DND-41 (cell line): ENCODE measurements around the gene PINLYP.

Experiments
- ATAC-seq: fragments of 200-7000 bp; cut with Tn5 transposase; 3 replicates; pipeline ENCODE4 v1.9.1; 2021; ENCODE audit warnings: low read depth; ENCODE audit not compliant: insufficient read depth
- DNase-seq: peaks from one replicate; pipeline ENCODE4 v3.0.0-alpha.2; 2020
- H2AFZ ChIP-seq: 2 replicates; pipeline ENCODE4 v1.6.0; 2012; ENCODE audit warnings: low read depth, low read length
- H3K27ac ChIP-seq: 2 replicates; pipeline ENCODE4 v1.5.1; 2012; ENCODE audit warnings: low read length, inconsistent platforms
- H3K27me3 ChIP-seq: fragments of 200-600 bp; sonication (generic); 2 replicates; pipeline ENCODE4 v1.6.0; 2012; ENCODE audit warnings: low read length, mild to moderate bottlenecking, inconsistent platforms; ENCODE audit not compliant: insufficient read depth, poor library complexity
- H3K36me3 ChIP-seq: 2 replicates; pipeline ENCODE4 v1.5.1; 2012; ENCODE audit warnings: low read length, inconsistent platforms; ENCODE audit not compliant: insufficient read depth
- H3K4me1 ChIP-seq: 2 replicates; pipeline ENCODE4 v1.5.1; 2012; ENCODE audit warnings: mild to moderate bottlenecking, low read length; ENCODE audit not compliant: insufficient read depth
- H3K4me2 ChIP-seq: 2 replicates; pipeline ENCODE4 v1.6.0; 2012; ENCODE audit warnings: mild to moderate bottlenecking, moderate library complexity, low read length, inconsistent platforms; ENCODE audit not compliant: insufficient read depth
- H3K4me3 ChIP-seq, 2 experiments: fragments of 200-600 bp in 1 of 2; shearing (Covaris generic) in 1 of 2; 2 replicates each; pipeline ENCODE4 v1.5.1; 2012 to 2016; ENCODE audit warnings: inconsistent platforms in 2 of 2, low read length in 2 of 2, mild to moderate bottlenecking in 2 of 2, low read depth in 1 of 2, moderate library complexity in 1 of 2
- H3K79me2 ChIP-seq: 2 replicates; pipeline ENCODE4 v1.6.0; 2012; ENCODE audit warnings: low read length, inconsistent platforms; ENCODE audit not compliant: insufficient read depth
- H3K9ac ChIP-seq: 2 replicates; pipeline ENCODE4 v1.6.0; 2012; ENCODE audit warnings: low read depth, mild to moderate bottlenecking, inconsistent platforms, low read length, moderate library complexity
- H3K9me3 ChIP-seq: 2 replicates; pipeline ENCODE4 v1.5.1; 2012; ENCODE audit warnings: low read length, moderate library complexity, mild to moderate bottlenecking, inconsistent platforms; ENCODE audit not compliant: insufficient read depth, severe bottlenecking
- H4K20me1 ChIP-seq: 2 replicates; pipeline ENCODE4 v1.6.0; 2012; ENCODE audit warnings: low read length; ENCODE audit not compliant: insufficient read depth
- CTCF ChIP-seq: IDR thresholded peaks from 2 replicates; pipeline ENCODE4 v1.5.1; 2012; ENCODE audit warnings: borderline replicate concordance, low read length, moderate library complexity, mild to moderate bottlenecking; ENCODE audit not compliant: poor library complexity, severe bottlenecking; ENCODE audit errors: extremely low read depth
- EZH2 ChIP-seq: IDR thresholded peaks from 3 replicates; pipeline ENCODE4 v1.6.1; 2012; ENCODE audit warnings: borderline replicate concordance, low read depth, mild to moderate bottlenecking, moderate library complexity, low read length, inconsistent platforms; ENCODE audit not compliant: severe bottlenecking

PINLYP gene

GRCh38 chr19:43562226-43562697 lies 13.3 kb upstream of the PINLYP start:
- peaks cover 23% of the 10 kb centered on the region for H4K20me1 ChIP-seq
- peaks cover 28% of the 10 kb centered on the region for H3K4me1 ChIP-seq
- H3K4me3 ChIP-seq = 0 out of 4 replicates have a peak overlapping the region, but pooled peaks of 1 of the 2 experiments have one; percentile 16
- no peak overlapping the region for H2AFZ ChIP-seq
- H3K4me2 ChIP-seq = peak overlapping the region; percentile 51
- no peaks in the 10 kb centered on the region for H3K27me3 ChIP-seq
- peaks cover 33% of the 10 kb centered on the region for H3K36me3 ChIP-seq
- peaks cover 33% of the 10 kb centered on the region for H3K79me2 ChIP-seq
- H3K9me3 ChIP-seq = no peaks in the 10 kb centered on the region
- TF ChIP-seq EZH2 = no peak
- no peak for TF ChIP-seq CTCF
- DNase-seq (no peak), ATAC-seq (no peak)
- H3K27ac ChIP-seq = peak overlapping the region; percentile 81
- H3K9ac ChIP-seq = peak overlapping the region; percentile 34

- Histone ChIP-seq H3K9ac (peak overlapping the region; percentile 34), H3K27me3 (no peaks in the 10 kb centered on the region), H3K79me2 (peaks cover 37% of the 10 kb centered on the region), H3K4me2 (peak overlapping the region; percentile 51), H2AFZ (no peak overlapping the region), H3K27ac (peak overlapping the region; percentile 81), H4K20me1 (peaks cover 23% of the 10 kb centered on the region), H3K4me1 (peaks cover 28% of the 10 kb centered on the region), H3K36me3 (peaks cover 32% of the 10 kb centered on the region), H3K4me3 (no peak overlapping the region), H3K9me3 (no peaks in the 10 kb centered on the region)
- TF ChIP-seq CTCF (no peak), EZH2 (no peak)
- peak; percentile 98 for ATAC-seq
- DNase-seq = peak; percentile 88
These were observed 12.8 kb upstream of the PINLYP start for GRCh38 chr19:43562698-43563241.

- no peak overlapping the region for H3K4me2 ChIP-seq
- H3K9ac ChIP-seq = no peak overlapping the region
- H3K4me3 ChIP-seq = no peak overlapping the region
- H3K36me3 ChIP-seq = peaks cover 28% of the 10 kb centered on the region
- peaks cover 44% of the 10 kb centered on the region for H3K79me2 ChIP-seq
- no peak for ATAC-seq
- H3K27me3 ChIP-seq = no peaks in the 10 kb centered on the region
- H4K20me1 ChIP-seq = peaks cover 23% of the 10 kb centered on the region
- TF ChIP-seq EZH2 = no peak
- no peak for TF ChIP-seq CTCF
- H3K4me1 ChIP-seq = peaks cover 28% of the 10 kb centered on the region
- DNase-seq = no peak
- no peak overlapping the region for H2AFZ ChIP-seq
- no peaks in the 10 kb centered on the region for H3K9me3 ChIP-seq
- H3K27ac ChIP-seq = peak overlapping the region; percentile 81
These were observed 11.7 kb upstream of the PINLYP start for GRCh38 chr19:43563816-43564457.
